Activated CD8-positive, alpha-beta T cell treated with anti-CD3 and anti-CD28 coated beads for 36 hours (primary cell): ENCODE measurements around the gene URB1. TPM values are rescaled to one million over a fixed set of nuclear protein-coding genes. Genes with fewer than 3 reads are reported as not detected.
"Not testable (repeated sequence)": the region's sequence is repeated elsewhere in the genome, so short reads cannot be mapped to it uniquely, and the experiment has no call there.

Experiments used
- ATAC-seq: fragments of 200-7000 bp; cut with Tn5 transposase; one replicate; pipeline ENCODE4 v1.10.0; 2021; ENCODE audit warnings: mild to moderate bottlenecking, moderate library complexity
- CTCF ChIA-PET: fragments of 350-600 bp; sonication (Branson Sonifier 250); formaldehyde crosslinking; loops from one replicate; lab custom pipeline; 2021; ENCODE audit warnings: antibody characterized with exemption; lab: Charles Lee
- POLR2A ChIA-PET: fragments of 350-600 bp; sonication (Branson Sonifier 250); formaldehyde crosslinking; loops from one replicate; lab custom pipeline; 2021; ENCODE audit warnings: antibody characterized with exemption; lab: Charles Lee
- DNase-seq: peaks from one replicate; pipeline ENCODE4 v3.0.0-alpha.2; 2020
- H3K27ac Mint-ChIP-seq: one replicate; pipeline ENCODE4 v1.8.0; 2021; ENCODE audit warnings: mild to moderate bottlenecking, mixed read lengths
- H3K27me3 Mint-ChIP-seq: one replicate; pipeline ENCODE4 v1.8.0; 2021; ENCODE audit warnings: mixed read lengths
- H3K36me3 Mint-ChIP-seq: one replicate; pipeline ENCODE4 v1.8.0; 2021; ENCODE audit warnings: low read depth, mixed read lengths
- H3K4me1 Mint-ChIP-seq: one replicate; pipeline ENCODE4 v1.8.0; 2021; ENCODE audit warnings: low read depth, mixed read lengths
- H3K4me3 Mint-ChIP-seq: one replicate; pipeline ENCODE4 v1.8.0; 2021; ENCODE audit warnings: mild to moderate bottlenecking, moderate library complexity, mixed read lengths
- H3K9me3 Mint-ChIP-seq: one replicate; pipeline ENCODE4 v1.8.0; 2021; ENCODE audit warnings: mixed read lengths
- CTCF ChIP-seq: fragments of 200-600 bp; IDR thresholded peaks from one replicate; pipeline ENCODE4 v1.8.0; 2022; ENCODE audit warnings: antibody characterized with exemption, mild to moderate bottlenecking
- intact Hi-C: fragments of 100-400 bp; cut with micrococcal nuclease; formaldehyde crosslinking; loops from one replicate; pipeline ENCODE4 v1.10.0; 2022
- total RNA-seq, 2 experiments: library from RNA; stranded (reverse); gene quantifications; one replicate each; pipeline ENCODE4 v1.2.3, GENCODE V29; 2021

The URB1 gene
- total RNA-seq, 2 experiments from 2014 or later = 30.9 to 31.8 TPM

- Mint-ChIP-seq H3K4me3 (no peak overlapping the region), H3K27me3 (no peaks in the 10 kb centered on the region), H3K36me3 (peaks cover 49% of the 10 kb centered on the region), H3K4me1 (peaks cover 13% of the 10 kb centered on the region), H3K9me3 (no peaks in the 10 kb centered on the region), H3K27ac (no peak overlapping the region)
- CTCF ChIA-PET = no interaction called here
- no peak for TF ChIP-seq CTCF
- DNase-seq = no peak
- intact Hi-C loops = no loop called here
- POLR2A ChIA-PET = no interaction called here
- no peak for ATAC-seq
Observed at GRCh38 chr21:32315511-32316281, 77.1 kb downstream of the URB1 start.

GRCh38 chr21:32314806-32315205 is 78.0 kb downstream of the URB1 start:
- TF ChIP-seq CTCF = no peak
- H3K9me3 Mint-ChIP-seq = no peaks in the 10 kb centered on the region
- DNase-seq = no peak
- ChIA-PET CTCF (no interaction called here), POLR2A (no interaction called here)
- no peak for ATAC-seq
- H3K36me3 Mint-ChIP-seq = peaks cover 52% of the 10 kb centered on the region
- no peak overlapping the region for H3K27ac Mint-ChIP-seq
- no peaks in the 10 kb centered on the region for H3K27me3 Mint-ChIP-seq
- H3K4me3 Mint-ChIP-seq = no peak overlapping the region
- intact Hi-C loops = no loop called here
- H3K4me1 Mint-ChIP-seq = peaks cover 13% of the 10 kb centered on the region

- H3K4me3 Mint-ChIP-seq = no peak overlapping the region
- H3K27ac Mint-ChIP-seq = no peak overlapping the region
- no peak for TF ChIP-seq CTCF
- no peak for ATAC-seq
- no peak for DNase-seq
- no peaks in the 10 kb centered on the region for H3K9me3 Mint-ChIP-seq
- ChIA-PET POLR2A (no interaction called here), CTCF (no interaction called here)
- peaks cover 13% of the 10 kb centered on the region for H3K4me1 Mint-ChIP-seq
- intact Hi-C loops = no loop called here
- H3K27me3 Mint-ChIP-seq = no peaks in the 10 kb centered on the region
- H3K36me3 Mint-ChIP-seq = peaks cover 43% of the 10 kb centered on the region
Observed at GRCh38 chr21:32312976-32313375, 79.8 kb downstream of the URB1 start.

DNA sequence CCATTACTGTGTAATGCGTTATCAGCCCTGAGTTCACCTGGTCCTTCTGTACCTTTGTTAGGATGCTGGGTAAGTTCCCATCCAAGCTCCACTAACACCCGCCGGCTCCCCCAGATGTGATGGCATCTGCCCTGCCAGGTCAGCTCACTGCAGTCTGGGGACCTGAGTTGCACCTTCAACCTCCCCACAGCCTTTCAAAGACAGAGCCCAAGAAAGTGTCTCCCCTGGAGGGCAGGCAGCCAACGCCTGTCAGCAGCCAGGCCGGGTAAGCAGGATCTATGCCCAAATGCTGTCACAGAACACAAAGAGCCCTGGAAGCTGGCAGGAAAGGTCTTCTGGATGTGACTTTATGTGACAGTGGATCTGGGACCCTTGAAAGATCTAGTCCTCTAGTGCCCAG is 80.5 kb downstream of the URB1 start:
- Mint-ChIP-seq H3K36me3 (peaks cover 43% of the 10 kb centered on the region), H3K9me3 (no peaks in the 10 kb centered on the region), H3K4me1 (peaks cover 13% of the 10 kb centered on the region), H3K27ac (no peak overlapping the region), H3K27me3 (no peaks in the 10 kb centered on the region), H3K4me3 (no peak overlapping the region)
- ATAC-seq = no peak
- ChIA-PET CTCF (no interaction called here), POLR2A (no interaction called here)
- intact Hi-C loops = no loop called here
- no peak for DNase-seq
- no peak for TF ChIP-seq CTCF

GRCh38 chr21:32311621-32312020 is 81.2 kb downstream of the URB1 start:
- intact Hi-C loops = no loop called here
- peak overlapping the region; percentile 15 for H3K27ac Mint-ChIP-seq
- peaks cover 13% of the 10 kb centered on the region for H3K4me1 Mint-ChIP-seq
- H3K36me3 Mint-ChIP-seq = peaks cover 43% of the 10 kb centered on the region
- no peak for ATAC-seq
- CTCF ChIA-PET = no interaction called here
- no peak overlapping the region for H3K4me3 Mint-ChIP-seq
- no peaks in the 10 kb centered on the region for H3K9me3 Mint-ChIP-seq
- no peaks in the 10 kb centered on the region for H3K27me3 Mint-ChIP-seq
- TF ChIP-seq CTCF = no peak
- no peak for DNase-seq
- POLR2A ChIA-PET = interaction anchor here (0.6 kb wide), 1 partner anchor 17 kb away, joined by 3 read pairs; no protein-coding TSS in a partner anchor

GRCh38 chr21:32310976-32311375 is 81.8 kb downstream of the URB1 start:
- POLR2A ChIA-PET, intact Hi-C loops, CTCF ChIA-PET, H3K27me3 Mint-ChIP-seq, H3K9me3 Mint-ChIP-seq, H3K4me3 Mint-ChIP-seq: not testable (repeated sequence)
- Mint-ChIP-seq H3K36me3 (peaks cover 38% of the 10 kb centered on the region), H3K27ac (peak overlapping the region; percentile 32), H3K4me1 (peaks cover 13% of the 10 kb centered on the region)
- ATAC-seq = peak; percentile 67
- peak; percentile 42 for DNase-seq
